Measurements from ENCODE around the gene WIPF3.

Gene WIPF3

GRCh38 chr7:29801929-29802328 lies 4.4 kb upstream of the WIPF3 start:
- Histone ChIP-seq H3K4me3 (replicated peaks; ENCODE audit: insufficient read depth, low read length) (no peak overlapping the region), H3K27me3 (ENCODE audit: insufficient read depth, poor library complexity, severe bottlenecking) (peaks cover 19% of the 10 kb centered on the region), H3K27ac (replicated peaks) (no peak overlapping the region)
- no peak for DNase-seq (ENCODE audit: low read depth in 1 of 2, low spot score in 1 of 2)
- TF ChIP-seq REST (IDR thresholded peaks at IDR 0.05; ENCODE audit: insufficient replicate concordance, low read depth) (no peak), POLR2AphosphoS5 (IDR thresholded peaks at IDR 0.05; ENCODE audit: low read depth) (no peak), SPI1 (IDR thresholded peaks at IDR 0.05; ENCODE audit: borderline replicate concordance, low read depth) (no peak), GABPA (IDR thresholded peaks at IDR 0.05; ENCODE audit: low read depth) (no peak), CTCF (IDR thresholded peaks at IDR 0.05; ENCODE audit: insufficient read depth, low read length) (no peak)

- no peak for TF ChIP-seq SPI1 (IDR thresholded peaks at IDR 0.05; ENCODE audit: borderline replicate concordance, low read depth)
- TF ChIP-seq GABPA (IDR thresholded peaks at IDR 0.05; ENCODE audit: low read depth), result no peak
- no peak for TF ChIP-seq POLR2AphosphoS5 (IDR thresholded peaks at IDR 0.05; ENCODE audit: low read depth)
- TF ChIP-seq CTCF (IDR thresholded peaks at IDR 0.05; ENCODE audit: insufficient read depth, low read length), result no peak
- no peak for TF ChIP-seq REST (IDR thresholded peaks at IDR 0.05; ENCODE audit: insufficient replicate concordance, low read depth)
- DNase-seq (ENCODE audit: low read depth in 1 of 2, low spot score in 1 of 2), result no peak
- no peak overlapping the region for H3K4me3 ChIP-seq (replicated peaks; ENCODE audit: insufficient read depth, low read length)
- H3K27me3 ChIP-seq (ENCODE audit: insufficient read depth, poor library complexity, severe bottlenecking), result peaks cover 44% of the 10 kb centered on the region
- no peak overlapping the region for H3K27ac ChIP-seq (replicated peaks)
Measured at GRCh38 chr7:29805031-29805430, 1.3 kb upstream of the WIPF3 start.

GRCh38 chr7:29805886-29806207 lies 461 bp upstream of the WIPF3 start:
- Histone ChIP-seq H3K27ac (replicated peaks) (no peak overlapping the region), H3K27me3 (ENCODE audit: insufficient read depth, poor library complexity, severe bottlenecking) (peaks cover 46% of the 10 kb centered on the region), H3K4me3 (replicated peaks; ENCODE audit: insufficient read depth, low read length) (no peak overlapping the region)
- no peak for DNase-seq (ENCODE audit: low read depth in 1 of 2, low spot score in 1 of 2)
- TF ChIP-seq POLR2AphosphoS5 (IDR thresholded peaks at IDR 0.05; ENCODE audit: low read depth) (no peak), GABPA (IDR thresholded peaks at IDR 0.05; ENCODE audit: low read depth) (no peak), SPI1 (IDR thresholded peaks at IDR 0.05; ENCODE audit: borderline replicate concordance, low read depth) (no peak), REST (IDR thresholded peaks at IDR 0.05; ENCODE audit: insufficient replicate concordance, low read depth) (no peak), CTCF (IDR thresholded peaks at IDR 0.05; ENCODE audit: insufficient read depth, low read length) (no peak)

Data from HL-60 (cell line).